Measurements from ENCODE around the gene SPATA31C2.

SPATA31C2 gene

GRCh38 chr9:88169700-88170099 lies 31.4 kb upstream of the SPATA31C2 start:
- Histone ChIP-seq H2BK120ac (ENCODE audit: low read depth, low read length) (no peak overlapping the region), H3K23ac (ENCODE audit: low read length in 2 of 2) (no peak overlapping the region), H3K79me1 (replicated peaks; ENCODE audit: low read length, poor library complexity, severe bottlenecking) (no peaks in the 10 kb centered on the region), H3K18ac (ENCODE audit: low read depth in 1 of 2, low read length in 2 of 2) (no peak overlapping the region), H2AFZ (ENCODE audit: low read depth, low read length) (no peak overlapping the region), H3K14ac (ENCODE audit: low read length in 2 of 2) (no peak overlapping the region), H3K9me3 (ENCODE audit: control insufficient read depth, low read length) (peaks cover 23% of the 10 kb centered on the region), H3K4me1 (ENCODE audit: control insufficient read depth, insufficient read depth, low read depth, low read length) (no peaks in the 10 kb centered on the region), H3K4me3 (ENCODE audit: insufficient read depth in 1 of 2, low read depth in 1 of 2, low read length in 2 of 2) (no peak overlapping the region), H3K36me3 (ENCODE audit: control insufficient read depth in 1 of 2, insufficient read depth in 2 of 2, low read depth in 1 of 2, low read length in 2 of 2) (no peaks in the 10 kb centered on the region), H2BK5ac (ENCODE audit: low read depth, low read length, poor library complexity, severe bottlenecking) (no peak overlapping the region), H2AK5ac (ENCODE audit: low read length, severe bottlenecking) (no peak overlapping the region), H4K8ac (ENCODE audit: low read length) (no peak overlapping the region), H3K9ac (ENCODE audit: low read length) (no peak overlapping the region), H3K27me3 (ENCODE audit: control insufficient read depth in 1 of 2, insufficient read depth in 1 of 2, low read length in 2 of 2) (no peaks in the 10 kb centered on the region), H2BK15ac (ENCODE audit: low read depth, poor library complexity, severe bottlenecking) (no peak overlapping the region), H3K4ac (ENCODE audit: low read depth in 1 of 2, low read length in 2 of 2) (no peak overlapping the region), H2BK12ac (ENCODE audit: low read length in 2 of 2) (no peak overlapping the region), H3K27ac (ENCODE audit: low read length, poor library complexity, severe bottlenecking) (no peak overlapping the region), H3K4me2 (ENCODE audit: low read length, poor library complexity, severe bottlenecking) (no peak overlapping the region), H4K91ac (ENCODE audit: low read length) (no peak overlapping the region)
- DNase-seq: no peak

DNA sequence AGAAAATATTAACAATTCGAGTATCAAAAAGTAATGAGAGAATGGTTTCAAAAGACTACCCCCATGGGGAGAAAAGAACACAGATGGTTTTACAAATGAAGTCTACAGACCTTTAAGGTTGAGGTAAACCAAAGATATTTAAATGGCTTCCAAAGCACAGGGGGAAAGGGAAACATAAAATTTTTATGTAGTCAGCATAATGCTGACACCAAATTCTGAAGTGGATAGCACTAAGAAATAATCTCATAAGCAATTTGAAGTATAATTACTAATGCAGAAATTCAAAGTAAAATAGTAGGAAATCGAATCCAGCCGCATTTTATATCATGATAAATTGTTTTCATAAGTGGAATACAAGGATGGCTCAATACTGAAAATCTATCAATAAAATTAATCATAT lies 30.3 kb upstream of the SPATA31C2 start:
- Histone ChIP-seq H3K18ac (ENCODE audit: low read depth in 1 of 2, low read length in 2 of 2) (no peak overlapping the region), H3K23ac (ENCODE audit: low read length in 2 of 2) (no peak overlapping the region), H3K4me2 (ENCODE audit: low read length, poor library complexity, severe bottlenecking) (no peak overlapping the region), H2AFZ (ENCODE audit: low read depth, low read length) (no peak overlapping the region), H2BK12ac (ENCODE audit: low read length in 2 of 2) (no peak overlapping the region), H3K9me3 (ENCODE audit: control insufficient read depth, low read length) (peaks cover 25% of the 10 kb centered on the region), H3K14ac (ENCODE audit: low read length in 2 of 2) (no peak overlapping the region), H4K8ac (ENCODE audit: low read length) (no peak overlapping the region), H3K4me1 (ENCODE audit: control insufficient read depth, insufficient read depth, low read depth, low read length) (peaks cover under 1% of the 10 kb centered on the region), H2BK120ac (ENCODE audit: low read depth, low read length) (no peak overlapping the region), H3K36me3 (ENCODE audit: control insufficient read depth in 1 of 2, insufficient read depth in 2 of 2, low read depth in 1 of 2, low read length in 2 of 2) (no peaks in the 10 kb centered on the region), H2AK5ac (ENCODE audit: low read length, severe bottlenecking) (no peak overlapping the region), H3K4ac (ENCODE audit: low read depth in 1 of 2, low read length in 2 of 2) (no peak overlapping the region), H3K79me1 (replicated peaks; ENCODE audit: low read length, poor library complexity, severe bottlenecking) (no peaks in the 10 kb centered on the region), H3K4me3 (ENCODE audit: insufficient read depth in 1 of 2, low read depth in 1 of 2, low read length in 2 of 2) (no peak overlapping the region), H3K27ac (ENCODE audit: low read length, poor library complexity, severe bottlenecking) (no peak overlapping the region), H4K91ac (ENCODE audit: low read length) (no peak overlapping the region), H3K9ac (ENCODE audit: low read length) (no peak overlapping the region), H2BK15ac (ENCODE audit: low read depth, poor library complexity, severe bottlenecking) (no peak overlapping the region), H3K27me3 (ENCODE audit: control insufficient read depth in 1 of 2, insufficient read depth in 1 of 2, low read length in 2 of 2) (no peaks in the 10 kb centered on the region), H2BK5ac (ENCODE audit: low read depth, low read length, poor library complexity, severe bottlenecking) (no peak overlapping the region)
- 100% methylated on average over 1 of the region's 3 CpGs for WGBS
- no peak for DNase-seq

DNA sequence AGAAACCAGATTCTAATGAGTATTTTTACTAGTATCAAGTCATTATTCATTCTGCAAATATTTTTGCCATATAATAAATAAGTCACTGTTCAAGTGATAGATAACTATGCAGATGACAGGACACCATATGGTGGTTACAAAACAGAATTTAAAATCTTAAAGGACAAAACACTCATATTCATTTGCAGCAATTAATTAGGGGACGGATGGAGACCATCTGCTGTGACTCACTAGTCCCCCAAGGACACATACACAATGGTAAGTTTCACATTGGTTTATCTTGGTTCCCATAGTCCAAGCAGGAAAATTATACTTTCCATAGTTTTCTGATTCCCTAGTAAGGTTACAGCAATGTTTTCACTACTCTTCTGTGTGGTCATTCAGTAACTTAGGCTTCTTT lies 28.4 kb upstream of the SPATA31C2 start:
- H3K9me3 ChIP-seq (ENCODE audit: control insufficient read depth, low read length): peaks cover 33% of the 10 kb centered on the region
- no peak overlapping the region for H3K4ac ChIP-seq (ENCODE audit: low read depth in 1 of 2, low read length in 2 of 2)
- no peak overlapping the region for H2BK5ac ChIP-seq (ENCODE audit: low read depth, low read length, poor library complexity, severe bottlenecking)
- peaks cover 1% of the 10 kb centered on the region for H3K4me1 ChIP-seq (ENCODE audit: control insufficient read depth, insufficient read depth, low read depth, low read length)
- no peaks in the 10 kb centered on the region for H3K79me1 ChIP-seq (replicated peaks; ENCODE audit: low read length, poor library complexity, severe bottlenecking)
- no peak overlapping the region for H3K9ac ChIP-seq (ENCODE audit: low read length)
- H4K91ac ChIP-seq (ENCODE audit: low read length): no peak overlapping the region
- 88% methylated on average over 1 of the region's 1 CpG for WGBS
- H3K18ac ChIP-seq (ENCODE audit: low read depth in 1 of 2, low read length in 2 of 2): no peak overlapping the region
- no peak overlapping the region for H2BK15ac ChIP-seq (ENCODE audit: low read depth, poor library complexity, severe bottlenecking)
- H2AFZ ChIP-seq (ENCODE audit: low read depth, low read length): no peak overlapping the region
- H3K14ac ChIP-seq (ENCODE audit: low read length in 2 of 2): no peak overlapping the region
- H2BK120ac ChIP-seq (ENCODE audit: low read depth, low read length): no peak overlapping the region
- no peak overlapping the region for H2BK12ac ChIP-seq (ENCODE audit: low read length in 2 of 2)
- H3K36me3 ChIP-seq (ENCODE audit: control insufficient read depth in 1 of 2, insufficient read depth in 2 of 2, low read depth in 1 of 2, low read length in 2 of 2): no peaks in the 10 kb centered on the region
- no peak overlapping the region for H3K4me2 ChIP-seq (ENCODE audit: low read length, poor library complexity, severe bottlenecking)
- no peak overlapping the region for H4K8ac ChIP-seq (ENCODE audit: low read length)
- no peak for DNase-seq
- no peak overlapping the region for H3K27ac ChIP-seq (ENCODE audit: low read length, poor library complexity, severe bottlenecking)
- no peak overlapping the region for H3K23ac ChIP-seq (ENCODE audit: low read length in 2 of 2)
- H2AK5ac ChIP-seq (ENCODE audit: low read length, severe bottlenecking): no peak overlapping the region
- H3K4me3 ChIP-seq (ENCODE audit: insufficient read depth in 1 of 2, low read depth in 1 of 2, low read length in 2 of 2): no peak overlapping the region
- H3K27me3 ChIP-seq (ENCODE audit: control insufficient read depth in 1 of 2, insufficient read depth in 1 of 2, low read length in 2 of 2): no peaks in the 10 kb centered on the region

GRCh38 chr9:88164850-88165249 lies 26.6 kb upstream of the SPATA31C2 start:
- WGBS: 100% methylated on average over 1 of the region's 3 CpGs
- no peak for DNase-seq
- no peak overlapping the region for H4K91ac ChIP-seq (ENCODE audit: low read length)
- no peak overlapping the region for H2BK12ac ChIP-seq (ENCODE audit: low read length in 2 of 2)
- H2BK120ac ChIP-seq (ENCODE audit: low read depth, low read length): no peak overlapping the region
- H3K36me3 ChIP-seq (ENCODE audit: control insufficient read depth in 1 of 2, insufficient read depth in 2 of 2, low read depth in 1 of 2, low read length in 2 of 2): no peaks in the 10 kb centered on the region
- H2BK15ac ChIP-seq (ENCODE audit: low read depth, poor library complexity, severe bottlenecking): no peak overlapping the region
- peaks cover 0 to 13% of the 10 kb centered on the region in 2 experiments for H3K27me3 ChIP-seq (ENCODE audit: control insufficient read depth in 1 of 2, insufficient read depth in 1 of 2, low read length in 2 of 2)
- H2BK5ac ChIP-seq (ENCODE audit: low read depth, low read length, poor library complexity, severe bottlenecking): no peak overlapping the region
- H3K18ac ChIP-seq (ENCODE audit: low read depth in 1 of 2, low read length in 2 of 2): no peak overlapping the region
- H3K4me2 ChIP-seq (ENCODE audit: low read length, poor library complexity, severe bottlenecking): no peak overlapping the region
- H3K4me3 ChIP-seq (ENCODE audit: insufficient read depth in 1 of 2, low read depth in 1 of 2, low read length in 2 of 2): no peak overlapping the region
- H3K14ac ChIP-seq (ENCODE audit: low read length in 2 of 2): no peak overlapping the region
- H4K8ac ChIP-seq (ENCODE audit: low read length): no peak overlapping the region
- H2AK5ac ChIP-seq (ENCODE audit: low read length, severe bottlenecking): no peak overlapping the region
- H3K9ac ChIP-seq (ENCODE audit: low read length): no peak overlapping the region
- H3K79me1 ChIP-seq (replicated peaks; ENCODE audit: low read length, poor library complexity, severe bottlenecking): no peaks in the 10 kb centered on the region
- H3K9me3 ChIP-seq (ENCODE audit: control insufficient read depth, low read length): peaks cover 30% of the 10 kb centered on the region
- H3K23ac ChIP-seq (ENCODE audit: low read length in 2 of 2): no peak overlapping the region
- H3K27ac ChIP-seq (ENCODE audit: low read length, poor library complexity, severe bottlenecking): no peak overlapping the region
- H2AFZ ChIP-seq (ENCODE audit: low read depth, low read length): no peak overlapping the region
- H3K4ac ChIP-seq (ENCODE audit: low read depth in 1 of 2, low read length in 2 of 2): no peak overlapping the region
- peaks cover 1% of the 10 kb centered on the region for H3K4me1 ChIP-seq (ENCODE audit: control insufficient read depth, insufficient read depth, low read depth, low read length)

Data from mesenchymal stem cell (in vitro differentiated cells and primary cell).